GM12801 (cell line): Measurements from ENCODE around the gene TMX3.

Experiments
- TF ChIP-seq, protein P1 (sequence below): IDR thresholded peaks from one replicate; pipeline ENCODE4 v1.5.1; 2011; ENCODE audit warnings: control low read depth; ENCODE audit not compliant: insufficient read length; ENCODE audit errors: extremely low read depth

The TMX3 gene

GRCh38 chr18:68738564-68738963 is 23.7 kb upstream of the TMX3 start:
- TF ChIP-seq, protein P1, sequence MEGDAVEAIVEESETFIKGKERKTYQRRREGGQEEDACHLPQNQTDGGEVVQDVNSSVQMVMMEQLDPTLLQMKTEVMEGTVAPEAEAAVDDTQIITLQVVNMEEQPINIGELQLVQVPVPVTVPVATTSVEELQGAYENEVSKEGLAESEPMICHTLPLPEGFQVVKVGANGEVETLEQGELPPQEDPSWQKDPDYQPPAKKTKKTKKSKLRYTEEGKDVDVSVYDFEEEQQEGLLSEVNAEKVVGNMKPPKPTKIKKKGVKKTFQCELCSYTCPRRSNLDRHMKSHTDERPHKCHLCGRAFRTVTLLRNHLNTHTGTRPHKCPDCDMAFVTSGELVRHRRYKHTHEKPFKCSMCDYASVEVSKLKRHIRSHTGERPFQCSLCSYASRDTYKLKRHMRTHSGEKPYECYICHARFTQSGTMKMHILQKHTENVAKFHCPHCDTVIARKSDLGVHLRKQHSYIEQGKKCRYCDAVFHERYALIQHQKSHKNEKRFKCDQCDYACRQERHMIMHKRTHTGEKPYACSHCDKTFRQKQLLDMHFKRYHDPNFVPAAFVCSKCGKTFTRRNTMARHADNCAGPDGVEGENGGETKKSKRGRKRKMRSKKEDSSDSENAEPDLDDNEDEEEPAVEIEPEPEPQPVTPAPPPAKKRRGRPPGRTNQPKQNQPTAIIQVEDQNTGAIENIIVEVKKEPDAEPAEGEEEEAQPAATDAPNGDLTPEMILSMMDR = no peak

DNA sequence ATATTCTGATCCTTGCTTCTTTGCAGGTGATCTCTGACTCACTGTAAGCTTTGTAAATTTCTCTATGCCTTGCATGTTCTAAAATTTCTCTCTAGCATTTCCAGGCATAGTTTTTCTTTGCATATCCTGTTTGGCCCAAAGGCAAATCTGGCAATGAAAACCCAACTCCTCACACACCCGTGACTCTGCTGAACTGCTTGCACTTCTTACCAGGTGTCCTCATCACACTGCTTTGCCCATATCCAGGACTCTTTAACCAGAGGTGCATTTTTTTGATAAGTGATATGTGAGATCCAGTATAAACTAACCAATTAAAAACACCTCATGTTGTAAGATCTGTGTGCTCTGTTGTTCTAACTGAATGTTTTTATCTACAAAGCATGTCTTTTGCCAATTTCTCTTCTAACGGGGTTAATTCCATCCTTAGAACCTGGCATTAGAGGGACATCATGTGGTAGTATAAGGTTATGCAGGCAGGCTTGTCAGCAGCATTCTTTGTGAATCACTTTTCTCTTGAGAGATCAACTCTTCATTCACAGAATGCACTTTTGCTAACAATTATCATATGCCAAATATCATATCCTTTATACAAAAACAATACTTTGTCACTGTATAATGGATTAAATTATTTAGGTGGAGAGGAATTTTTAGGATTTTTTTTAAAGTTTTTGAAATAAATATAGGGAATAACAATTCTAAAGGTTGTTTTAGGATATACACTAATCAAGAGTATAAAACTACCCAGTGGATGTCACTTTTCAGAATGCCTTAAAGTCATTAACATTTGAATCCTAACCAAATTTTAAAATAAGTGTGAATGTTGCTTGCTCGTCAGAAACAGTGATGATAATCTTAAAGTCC is 20.8 kb upstream of the TMX3 start:
- TF ChIP-seq, protein P1 = no peak

- TF ChIP-seq, protein P1 = no peak
Measured at GRCh38 chr18:68734308-68734707, 19.4 kb upstream of the TMX3 start.

DNA sequence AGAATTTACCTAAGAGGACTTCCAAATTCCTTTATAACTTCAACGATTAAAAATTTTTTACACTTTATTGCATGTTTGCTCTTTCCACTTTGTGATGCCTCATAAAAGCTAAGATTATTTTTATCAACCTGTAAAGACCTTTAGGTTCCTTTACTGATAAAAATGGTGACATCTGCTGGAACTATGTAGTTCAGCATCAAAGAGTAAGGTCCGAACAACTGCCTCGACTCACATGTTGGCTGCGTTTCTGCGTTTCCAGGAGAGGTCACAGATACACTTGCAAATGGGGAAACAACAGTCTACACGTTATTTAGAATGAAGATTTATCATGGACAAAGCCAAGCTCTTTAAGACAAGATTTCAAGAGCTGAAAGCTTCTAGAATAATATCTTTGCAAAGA is 18.8 kb upstream of the TMX3 start:
- TF ChIP-seq, protein P1 = no peak

- TF ChIP-seq, protein P1 = no peak
Measured at GRCh38 chr18:68728081-68728700, 13.3 kb upstream of the TMX3 start.

DNA sequence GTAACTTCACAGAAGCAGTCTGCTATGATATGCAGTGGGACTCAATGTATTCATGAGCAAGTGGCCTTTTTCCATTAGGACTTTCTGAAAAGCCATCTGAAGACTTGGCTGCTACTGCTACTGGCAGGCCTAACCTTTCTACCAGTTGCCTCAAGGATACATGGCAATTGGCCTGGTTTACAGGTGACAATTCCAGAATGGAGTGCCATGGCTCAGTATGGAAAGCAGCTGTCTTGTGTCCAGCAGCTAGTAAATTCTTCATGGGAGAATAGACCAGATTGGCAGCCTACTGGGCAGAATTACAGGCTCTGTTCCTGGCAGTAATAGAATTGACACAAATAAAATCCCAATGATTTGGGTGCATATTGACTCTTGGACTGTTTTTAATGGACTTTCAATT is 12.6 kb upstream of the TMX3 start:
- TF ChIP-seq, protein P1 = no peak

- TF ChIP-seq, protein P1 = no peak
Measured at GRCh38 chr18:68725346-68725745, 10.4 kb upstream of the TMX3 start.
